Measurements from ENCODE around the gene NR6A1. TPM values are rescaled to one million over a fixed set of nuclear protein-coding genes. Genes with fewer than 3 reads are reported as not detected.

The NR6A1 gene
- polyA plus RNA-seq, 1 experiment = 0.10 TPM

- no peak for TF ChIP-seq CTCF (IDR thresholded peaks at IDR 0.05; ENCODE audit: low read depth, low read length)
- Histone ChIP-seq H3K9me3 (ENCODE audit: control insufficient read depth, insufficient read depth, low read length) (no peaks in the 10 kb centered on the region; the same call in 1 of the 2 replicates), H3K27ac (ENCODE audit: low read depth, low read length) (peak overlapping the region; percentile 21), H3K4me3 (ENCODE audit: low read depth, low read length) (no peak overlapping the region), H3K27me3 (ENCODE audit: control insufficient read depth, insufficient read depth, low read length) (no peaks in the 10 kb centered on the region)
- ChIA-PET CTCF (interaction anchor here (0.7 to 1.7 kb wide), 5 partner anchors 10 to 64 kb away, joined by 3 to 4 read pairs (median 4); partner anchors contain the start of gene WDR38), POLR2A (interaction anchor here (0.9 kb wide), 1 partner anchor 10 kb away, joined by 3 read pairs; no protein-coding TSS in a partner anchor)
- DNase-seq (ENCODE audit: low read depth, low spot score) = no peak
These were observed 18.4 kb upstream of the NR6A1 start for GRCh38 chr9:124789531-124789930.

- no peaks in the 10 kb centered on the region; the same call in 1 of the 2 replicates for H3K9me3 ChIP-seq (ENCODE audit: control insufficient read depth, insufficient read depth, low read length)
- no peak overlapping the region for H3K27ac ChIP-seq (ENCODE audit: low read depth, low read length)
- TF ChIP-seq CTCF (IDR thresholded peaks at IDR 0.05; ENCODE audit: low read depth, low read length) = no peak
- no peak overlapping the region for H3K4me3 ChIP-seq (ENCODE audit: low read depth, low read length)
- H3K27me3 ChIP-seq (ENCODE audit: control insufficient read depth, insufficient read depth, low read length) = no peaks in the 10 kb centered on the region
- DNase-seq (ENCODE audit: low read depth, low spot score) = no peak
- ChIA-PET POLR2A (interaction anchor here (1.1 kb wide), 1 partner anchor 23 kb away, joined by 3 read pairs; no protein-coding TSS in a partner anchor), CTCF (interaction anchor here (0.7 to 1.7 kb wide), 5 partner anchors 11 to 65 kb away, joined by 3 to 4 read pairs (median 4); partner anchors contain the start of genes OLFML2A and WDR38)
These were observed 17.6 kb upstream of the NR6A1 start for GRCh38 chr9:124788542-124789217.

GRCh38 chr9:124786881-124787573, 15.9 kb upstream of the NR6A1 start:
- no peak for DNase-seq (ENCODE audit: low read depth, low spot score)
- CTCF ChIA-PET = no interaction called here
- no peak overlapping the region for H3K27ac ChIP-seq (ENCODE audit: low read depth, low read length)
- H3K9me3 ChIP-seq (ENCODE audit: control insufficient read depth, insufficient read depth, low read length) = no peaks in the 10 kb centered on the region; the same call in 1 of the 2 replicates
- H3K27me3 ChIP-seq (ENCODE audit: control insufficient read depth, insufficient read depth, low read length) = no peaks in the 10 kb centered on the region
- no peak overlapping the region for H3K4me3 ChIP-seq (ENCODE audit: low read depth, low read length)
- TF ChIP-seq CTCF (IDR thresholded peaks at IDR 0.05; ENCODE audit: low read depth, low read length) = no peak
- POLR2A ChIA-PET = no interaction called here

- Histone ChIP-seq H3K27me3 (ENCODE audit: control insufficient read depth, insufficient read depth, low read length) (no peaks in the 10 kb centered on the region), H3K4me3 (ENCODE audit: low read depth, low read length) (no peak overlapping the region), H3K27ac (ENCODE audit: low read depth, low read length) (no peak overlapping the region), H3K9me3 (ENCODE audit: control insufficient read depth, insufficient read depth, low read length) (no peaks in the 10 kb centered on the region; the same call in 1 of the 2 replicates)
- DNase-seq (ENCODE audit: low read depth, low spot score) = no peak
- POLR2A ChIA-PET = no interaction called here
- CTCF ChIA-PET = no interaction called here
- TF ChIP-seq CTCF (IDR thresholded peaks at IDR 0.05; ENCODE audit: low read depth, low read length) = no peak
These were observed 13.4 kb upstream of the NR6A1 start for GRCh38 chr9:124784509-124784908.

- TF ChIP-seq CTCF (IDR thresholded peaks at IDR 0.05; ENCODE audit: low read depth, low read length) = no peak
- no peak for DNase-seq (ENCODE audit: low read depth, low spot score)
- ChIA-PET CTCF (no interaction called here), POLR2A (no interaction called here)
- no peaks in the 10 kb centered on the region for H3K27me3 ChIP-seq (ENCODE audit: control insufficient read depth, insufficient read depth, low read length)
- H3K4me3 ChIP-seq (ENCODE audit: low read depth, low read length) = no peak overlapping the region
- H3K9me3 ChIP-seq (ENCODE audit: control insufficient read depth, insufficient read depth, low read length) = no peaks in the 10 kb centered on the region; the same call in 1 of the 2 replicates
- no peak overlapping the region for H3K27ac ChIP-seq (ENCODE audit: low read depth, low read length)
These were observed 12.7 kb upstream of the NR6A1 start for GRCh38 chr9:124783830-124784229.
